Mucosa of descending colon (tissue), 3 donors: ENCODE data around the gene TMEM178B. TPM values are rescaled to one million over a fixed set of nuclear protein-coding genes. Genes with fewer than 3 reads are reported as not detected.

ENCODE experiments used
- ATAC-seq: fragments of 200-7000 bp; cut with Tn5 transposase; one replicate; pipeline ENCODE4 v1.9.1; 2020; ENCODE audit warnings: mild to moderate bottlenecking, moderate library complexity
- DNase-seq, 3 donors: peaks; one replicate each; pipeline ENCODE4 v3.0.0-alpha.2; 2020
- H3K36me3 ChIP-seq: fragments of 200-600 bp; one replicate; pipeline ENCODE4 v1.8.0; 2021; ENCODE audit warnings: low read depth, mild to moderate bottlenecking
- H3K4me1 ChIP-seq: fragments of 200-600 bp; one replicate; pipeline ENCODE4 v1.8.0; 2021; ENCODE audit warnings: low read depth, mild to moderate bottlenecking
- H3K4me3 ChIP-seq: fragments of 200-600 bp; one replicate; pipeline ENCODE4 v1.8.0; 2021; ENCODE audit warnings: mild to moderate bottlenecking
- H3K9me3 ChIP-seq: fragments of 200-600 bp; one replicate; pipeline ENCODE4 v1.8.0; 2021; ENCODE audit warnings: mild to moderate bottlenecking
- CTCF ChIP-seq: fragments of 200-600 bp; IDR thresholded peaks from one replicate; pipeline ENCODE4 v1.8.0; 2022; ENCODE audit warnings: antibody characterized with exemption, mild to moderate bottlenecking
- intact Hi-C, 2 donors: fragments of 100-400 bp; cut with DNase I in 1 of 2; cut with micrococcal nuclease in 1 of 2; formaldehyde crosslinking; loops; one replicate each; pipeline versions ENCODE4 v1.11.0 to v1.11.1; 2022; cut with DNase I, micrococcal nuclease
- total RNA-seq, 3 donors: library from RNA; stranded (reverse); fragmentation: NEBNext Ultra II Directional in 2 of 3; extraction: Animal tissue kit (Norgen Biotek cat#: 25700) in 2 of 3; gene quantifications; one replicate each; pipeline versions ENCODE4 v1.2.1 to v1.2.4, GENCODE V29; 2021 to 2023
- donor health status: DM: no; HTN: no; CAD: no; lungs with moderate emphysema.
- donor health status: DM: no; HTN: no; CAD: no.
- donor health status: DM: no; HTN: yes; CAD: no.

TMEM178B gene
- total RNA-seq, 3 donors from 2014 or later: 0.22 to 2.0 (median 0.32) TPM

- no peak for ATAC-seq
- intact Hi-C loops: no loop called here
- no peaks in the 10 kb centered on the region for H3K36me3 ChIP-seq
Observed at GRCh38 chr7:141184532-141185190, 110.8 kb downstream of the TMEM178B start.

GRCh38 chr7:141185369-141185967 lies 111.6 kb downstream of the TMEM178B start:
- Histone ChIP-seq H3K36me3 (no peaks in the 10 kb centered on the region), H3K4me3 (no peak overlapping the region), H3K9me3 (no peaks in the 10 kb centered on the region), H3K4me1 (no peaks in the 10 kb centered on the region)
- no peak for DNase-seq
- ATAC-seq: no peak
- TF ChIP-seq CTCF: no peak
- intact Hi-C loops: no loop called here

More at GRCh38 chr7:141184532-141185190, 110.8 kb downstream of the TMEM178B start:
- no peak overlapping the region for H3K4me3 ChIP-seq
- no peaks in the 10 kb centered on the region for H3K4me1 ChIP-seq
- no peak for DNase-seq
- no peaks in the 10 kb centered on the region for H3K9me3 ChIP-seq
- TF ChIP-seq CTCF: no peak

- TF ChIP-seq CTCF: no peak
- no peaks in the 10 kb centered on the region for H3K36me3 ChIP-seq
- intact Hi-C loops: no loop called here
- ATAC-seq (no peak), DNase-seq (no peak)
- no peak overlapping the region for H3K4me3 ChIP-seq
- no peaks in the 10 kb centered on the region for H3K4me1 ChIP-seq
- no peaks in the 10 kb centered on the region for H3K9me3 ChIP-seq
Observed at GRCh38 chr7:141189231-141189630, 115.4 kb downstream of the TMEM178B start.

- Histone ChIP-seq H3K9me3 (no peaks in the 10 kb centered on the region), H3K36me3 (no peaks in the 10 kb centered on the region), H3K4me1 (no peaks in the 10 kb centered on the region), H3K4me3 (no peak overlapping the region)
- DNase-seq: no peak
- intact Hi-C loops: no loop called here
- ATAC-seq: no peak
- no peak for TF ChIP-seq CTCF
Observed at GRCh38 chr7:141190495-141190894, 116.6 kb downstream of the TMEM178B start.

GRCh38 chr7:141191277-141191676 lies 117.4 kb downstream of the TMEM178B start:
- Histone ChIP-seq H3K4me1 (no peaks in the 10 kb centered on the region), H3K36me3 (no peaks in the 10 kb centered on the region), H3K4me3 (no peak overlapping the region), H3K9me3 (no peaks in the 10 kb centered on the region)
- DNase-seq (no peak), ATAC-seq (no peak)
- intact Hi-C loops: no loop called here
- no peak for TF ChIP-seq CTCF
